T-helper 1 cell treated with Interleukin-12 subunit alpha and Interleukin-12 subunit beta and Interleukin-4 antibody, amounts not matched to agents 30 μg/mL and 1 μg/mL, for 36 hours (primary cell): ENCODE results near the gene ISLR.
A peak's percentile ranks its signal among the peaks of the same experiment; 100 is the strongest.

Experiments
- H3K27ac Mint-ChIP-seq: one replicate; pipeline ENCODE4 v1.8.0; 2021; ENCODE audit warnings: mild to moderate bottlenecking, mixed read lengths
- H3K27me3 Mint-ChIP-seq: one replicate; pipeline ENCODE4 v1.8.0; 2021; ENCODE audit warnings: low read depth, mixed read lengths
- H3K36me3 Mint-ChIP-seq: one replicate; pipeline ENCODE4 v1.8.0; 2021; ENCODE audit warnings: low read depth, mixed read lengths
- H3K4me1 Mint-ChIP-seq: one replicate; pipeline ENCODE4 v1.8.0; 2021; ENCODE audit warnings: low read depth, mixed read lengths
- H3K4me3 Mint-ChIP-seq: one replicate; pipeline ENCODE4 v1.8.0; 2021; ENCODE audit warnings: mild to moderate bottlenecking, moderate library complexity, mixed read lengths
- H3K9me3 Mint-ChIP-seq: one replicate; pipeline ENCODE4 v1.8.0; 2021; ENCODE audit warnings: mixed read lengths

ISLR gene

GRCh38 chr15:74173380-74174218, at the start of gene ISLR:
ISLR (plus strand) TSS chr15:74173710; CDS start chr15:74174859, 1,149 bp downstream.
- Mint-ChIP-seq H3K9me3 (no peaks in the 10 kb centered on the region), H3K4me1 (no peaks in the 10 kb centered on the region), H3K27me3 (peaks cover 7% of the 10 kb centered on the region), H3K4me3 (no peak within 1 kb of the TSS), H3K36me3 (no peaks in the 10 kb centered on the region), H3K27ac (no peak within 1 kb of the TSS)

DNA sequence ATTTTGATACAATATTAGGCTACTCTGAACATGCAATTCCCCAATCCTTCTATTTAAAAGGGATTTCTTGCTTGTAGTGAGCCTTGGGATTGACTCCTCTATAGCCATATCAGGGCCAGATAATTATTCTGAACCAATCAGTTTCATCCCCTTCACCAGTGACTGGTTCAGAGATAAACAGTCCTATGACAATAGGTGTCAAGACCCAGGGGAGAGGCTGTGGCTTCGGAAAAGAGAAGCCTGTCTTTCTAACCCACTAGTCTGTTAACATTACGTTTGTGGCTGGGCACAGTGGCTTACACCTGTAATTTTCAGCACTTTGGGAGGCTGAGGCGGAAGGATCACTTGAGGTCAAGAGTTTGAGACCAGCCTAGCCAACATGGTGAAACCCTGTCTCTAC, 49.3 kb upstream of the ISLR start:
- Mint-ChIP-seq H3K36me3 (no peaks in the 10 kb centered on the region), H3K9me3 (no peaks in the 10 kb centered on the region), H3K27me3 (peaks cover 47% of the 10 kb centered on the region), H3K27ac (no peak overlapping the region), H3K4me1 (peaks cover 1% of the 10 kb centered on the region), H3K4me3 (no peak overlapping the region)

- H3K36me3 Mint-ChIP-seq, result no peaks in the 10 kb centered on the region
- peaks cover 5% of the 10 kb centered on the region for H3K4me1 Mint-ChIP-seq
- H3K27ac Mint-ChIP-seq, result no peak overlapping the region
- H3K4me3 Mint-ChIP-seq, result no peak overlapping the region
- H3K9me3 Mint-ChIP-seq, result no peaks in the 10 kb centered on the region
- H3K27me3 Mint-ChIP-seq, result peaks cover 53% of the 10 kb centered on the region
These were observed 48.8 kb upstream of the ISLR start for GRCh38 chr15:74124759-74125158.

DNA sequence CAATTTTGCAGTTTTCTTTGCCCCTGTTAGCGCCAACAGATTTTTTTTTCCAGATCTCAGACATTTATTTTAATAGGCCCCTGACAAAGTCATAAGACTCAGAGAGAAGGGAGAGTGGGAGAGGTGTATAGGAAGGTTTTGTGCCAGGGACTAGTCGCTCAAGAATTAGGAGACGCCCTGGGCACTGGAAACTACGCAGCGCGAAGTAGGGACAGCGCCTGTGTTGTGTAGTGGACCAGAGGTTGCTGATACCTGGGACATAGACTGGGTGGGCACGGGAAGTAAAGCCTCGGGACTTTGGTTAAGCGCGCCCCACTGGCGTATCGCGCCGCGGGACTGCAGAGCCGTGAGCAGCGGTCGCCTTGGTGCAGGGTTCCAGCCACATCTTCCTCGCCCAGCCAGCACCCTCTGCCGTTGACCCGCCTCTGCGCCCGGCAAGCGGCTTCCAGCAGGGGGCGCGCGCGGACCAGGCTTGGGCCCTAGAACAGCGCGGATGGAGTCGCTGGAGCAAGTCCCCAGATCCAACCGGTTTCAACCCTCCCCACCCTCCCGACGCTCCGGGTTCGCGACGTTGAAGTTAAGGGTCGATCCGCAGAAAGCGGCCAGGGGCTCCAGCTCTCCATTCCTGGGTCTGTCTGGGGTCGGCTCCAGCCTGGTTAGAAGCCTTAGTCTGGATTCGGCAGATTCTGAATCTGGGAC, 46.1 kb upstream of the ISLR start:
- H3K27ac Mint-ChIP-seq, result no peak overlapping the region
- peaks cover 8% of the 10 kb centered on the region for H3K36me3 Mint-ChIP-seq
- H3K4me3 Mint-ChIP-seq, result no peak overlapping the region
- peaks cover 9% of the 10 kb centered on the region for H3K4me1 Mint-ChIP-seq
- no peaks in the 10 kb centered on the region for H3K9me3 Mint-ChIP-seq
- H3K27me3 Mint-ChIP-seq, result peaks cover 62% of the 10 kb centered on the region

- Mint-ChIP-seq H3K4me3 (no peak overlapping the region), H3K36me3 (peaks cover 8% of the 10 kb centered on the region), H3K27ac (no peak overlapping the region), H3K9me3 (no peaks in the 10 kb centered on the region), H3K27me3 (peaks cover 70% of the 10 kb centered on the region), H3K4me1 (peaks cover 9% of the 10 kb centered on the region)
These were observed 45.3 kb upstream of the ISLR start for GRCh38 chr15:74127954-74128784.

- Mint-ChIP-seq H3K36me3 (peaks cover 8% of the 10 kb centered on the region), H3K27me3 (peaks cover 77% of the 10 kb centered on the region), H3K27ac (peak overlapping the region; percentile 45)
These were observed 44.5 kb upstream of the ISLR start for GRCh38 chr15:74128785-74129585.

GRCh38 chr15:74129586-74130154, 43.8 kb upstream of the ISLR start:
- Mint-ChIP-seq H3K4me3 (peak overlapping the region; percentile 10), H3K27me3 (peaks cover 82% of the 10 kb centered on the region), H3K4me1 (peaks cover 9% of the 10 kb centered on the region), H3K36me3 (peaks cover 8% of the 10 kb centered on the region), H3K9me3 (no peaks in the 10 kb centered on the region), H3K27ac (peak overlapping the region; percentile 45)

More at GRCh38 chr15:74128785-74129585, 44.5 kb upstream of the ISLR start:
- no peaks in the 10 kb centered on the region for H3K9me3 Mint-ChIP-seq
- H3K4me1 Mint-ChIP-seq, result peaks cover 9% of the 10 kb centered on the region
- H3K4me3 Mint-ChIP-seq, result no peak overlapping the region

GRCh38 chr15:74130155-74130848, 43.2 kb upstream of the ISLR start, which contains the start of gene ISLR2:
ISLR2 (plus strand) TSS chr15:74130586; CDS start chr15:74132755, 2,169 bp downstream.
- Mint-ChIP-seq H3K27me3 (peaks cover 87% of the 10 kb centered on the region), H3K4me1 (peaks cover 12% of the 10 kb centered on the region), H3K9me3 (no peaks in the 10 kb centered on the region), H3K36me3 (peaks cover 9% of the 10 kb centered on the region), H3K27ac (peak within 1 kb of the TSS; percentile 45), H3K4me3 (peak within 1 kb of the TSS; percentile 10)

GRCh38 chr15:74130849-74131627, 42.5 kb upstream of the ISLR start:
- Mint-ChIP-seq H3K27me3 (peaks cover 91% of the 10 kb centered on the region), H3K36me3 (peaks cover 9% of the 10 kb centered on the region), H3K27ac (peak overlapping the region; percentile 3), H3K4me1 (peaks cover 12% of the 10 kb centered on the region), H3K9me3 (no peaks in the 10 kb centered on the region), H3K4me3 (no peak overlapping the region)

DNA sequence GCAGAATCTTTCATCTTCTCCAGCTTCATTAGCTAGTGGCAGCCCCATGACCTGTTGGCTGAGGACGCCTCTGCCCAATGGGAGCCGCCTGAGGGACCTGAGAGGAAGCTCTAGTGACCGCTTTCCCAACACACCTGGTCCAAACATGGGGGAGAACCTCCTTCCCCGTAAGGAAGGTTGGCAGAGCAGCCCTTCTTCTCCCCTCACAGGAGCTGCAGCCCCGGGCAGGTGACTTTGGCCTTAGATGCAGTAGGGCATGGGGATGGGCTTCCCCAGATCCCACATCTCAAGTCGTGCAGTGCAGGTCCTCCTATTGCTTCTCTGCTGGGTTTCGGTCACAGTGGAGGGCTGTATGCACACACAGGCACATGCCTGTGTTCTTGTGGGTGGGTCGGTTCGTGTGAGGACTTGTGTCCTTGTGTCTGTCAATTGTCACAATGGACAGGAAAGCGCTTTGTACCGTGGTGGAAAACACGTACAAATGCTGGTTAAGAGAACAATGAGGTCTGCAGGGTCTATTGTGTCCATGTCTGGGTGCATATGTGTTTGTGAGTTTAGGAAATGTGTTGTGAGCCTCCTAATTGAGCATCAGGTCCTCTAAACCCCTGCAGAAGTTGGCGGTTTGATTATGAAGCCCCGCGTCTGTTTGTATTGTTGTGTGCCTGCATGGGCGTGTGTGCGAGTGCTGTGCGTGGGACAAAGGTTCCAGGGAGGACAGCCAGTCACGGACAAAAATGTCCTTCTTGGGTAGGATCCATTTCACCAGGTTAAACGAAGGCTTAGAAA, 41.7 kb upstream of the ISLR start:
- Mint-ChIP-seq H3K27ac (peak overlapping the region; percentile 77), H3K9me3 (no peaks in the 10 kb centered on the region), H3K27me3 (peaks cover 95% of the 10 kb centered on the region), H3K4me3 (peak overlapping the region; percentile 15), H3K4me1 (peaks cover 16% of the 10 kb centered on the region), H3K36me3 (peaks cover 9% of the 10 kb centered on the region)

- Mint-ChIP-seq H3K27ac (peak overlapping the region; percentile 34), H3K27me3 (peaks cover 95% of the 10 kb centered on the region), H3K4me1 (peaks cover 18% of the 10 kb centered on the region), H3K9me3 (no peaks in the 10 kb centered on the region), H3K36me3 (peaks cover 9% of the 10 kb centered on the region), H3K4me3 (no peak overlapping the region)
These were observed 40.5 kb upstream of the ISLR start for GRCh38 chr15:74132681-74133651.
